GM12878 (cell line): ENCODE results near the gene C19orf33. TPM values are rescaled to one million over a fixed set of nuclear protein-coding genes. Genes with fewer than 3 reads are reported as not detected.

Experiments used
- ATAC-seq: fragments of 200-7000 bp; cut with Tn5 transposase; 3 replicates; pipeline ENCODE4 v1.9.1; 2020; ENCODE audit warnings: mild to moderate bottlenecking, moderate library complexity
- BruUV-seq: library from RNA; stranded (reverse); fragments of 400-500 nt; replicated peaks from 2 replicates; lab custom pipeline; 2021; lab: Mats Ljungman, UMichigan
- CTCF ChIA-PET: fragments of 300-600 bp; sonication (Branson Sonifier 250); formaldehyde crosslinking; extraction: SDS; loops from one replicate; lab custom pipeline; 2021; ENCODE audit warnings: inconsistent platforms; lab: Yijun Ruan, JAX
- POLR2A ChIA-PET: fragments of 350-600 bp; formaldehyde crosslinking; extraction: SDS; loops from one replicate; lab custom pipeline; 2021; ENCODE audit warnings: inconsistent platforms; lab: Charles Lee
- RAD21 ChIA-PET: fragments of 300-600 bp; sonication (Branson Sonifier 250); formaldehyde crosslinking; loops from one replicate; lab custom pipeline; 2023; ENCODE audit warnings: antibody characterized with exemption; ENCODE audit not compliant: unreplicated experiment; lab: Charles Lee
- SMC1A ChIA-PET: fragments of 300-600 bp; sonication (Branson Sonifier 250); formaldehyde crosslinking; loops from one replicate; lab custom pipeline; 2023; ENCODE audit not compliant: unreplicated experiment, uncharacterized antibody; lab: Charles Lee
- DNase-seq: peaks from one replicate; pipeline ENCODE4 v3.0.0-alpha.2; 2011; ENCODE audit warnings: low read depth, low spot score
- FAIRE-seq: peaks from 3 replicates; lab custom pipeline; 2011; peaks lifted over from hg19 to GRCh38; lab: Jason Lieb, UNC
- H2AFZ ChIP-seq: 2 replicates; pipeline ENCODE4 v1.6.0; 2011; ENCODE audit warnings: low read depth, low read length, control low read depth; ENCODE audit not compliant: control insufficient read depth
- H3K27ac ChIP-seq: 2 replicates; pipeline ENCODE4 v1.5.1; 2011; ENCODE audit warnings: control low read depth; ENCODE audit not compliant: control insufficient read depth, insufficient read depth
- H3K27me3 ChIP-seq, 2 experiments: replicated peaks in 1 of 2; 2 replicates each; pipeline versions ENCODE4 v1.6.0 to v1.6.1; 2011; ENCODE audit warnings: low read length in 1 of 2; ENCODE audit not compliant: control insufficient read depth in 2 of 2, insufficient read depth in 2 of 2
- H3K36me3 ChIP-seq, 2 experiments: 2 replicates each; pipeline ENCODE4 v1.5.1; 2011; ENCODE audit warnings: low read length in 1 of 2; ENCODE audit not compliant: control insufficient read depth in 2 of 2, insufficient read depth in 2 of 2
- H3K4me1 ChIP-seq: 2 replicates; pipeline ENCODE4 v1.6.1; 2011; ENCODE audit warnings: mild to moderate bottlenecking, low read length, moderate library complexity, mixed read lengths; ENCODE audit not compliant: control insufficient read depth, insufficient read depth
- H3K4me2 ChIP-seq: 2 replicates; pipeline ENCODE4 v1.6.0; 2011; ENCODE audit warnings: control low read depth; ENCODE audit not compliant: control insufficient read depth, insufficient read depth
- H3K4me3 ChIP-seq: fragments of 200-600 bp; sonication (generic); 2 replicates; pipeline ENCODE4 v1.5.1; 2016
- H3K79me2 ChIP-seq: 2 replicates; pipeline ENCODE4 v1.6.0; 2011; ENCODE audit warnings: low read length; ENCODE audit not compliant: control insufficient read depth, insufficient read depth
- H3K9ac ChIP-seq: 2 replicates; pipeline ENCODE4 v1.8.0; 2011; ENCODE audit warnings: low read length, control low read depth, mixed read lengths; ENCODE audit not compliant: control insufficient read depth, insufficient read depth
- H3K9me3 ChIP-seq: replicated peaks from 3 replicates; pipeline ENCODE4 v1.5.1; 2011; ENCODE audit warnings: mild to moderate bottlenecking, low read length; ENCODE audit not compliant: control insufficient read depth, insufficient read depth
- H4K20me1 ChIP-seq: 2 replicates; pipeline ENCODE4 v1.6.0; 2011; ENCODE audit not compliant: control insufficient read depth, insufficient read depth
- CEBPB ChIP-seq, 2 experiments: fragments of 150-350 bp in 1 of 2; IDR thresholded peaks; 2 replicates each; pipeline ENCODE4 v1.6.1; 2012 to 2014; ENCODE audit warnings: low read depth in 2 of 2, low read length in 2 of 2, borderline replicate concordance in 1 of 2, inconsistent platforms in 1 of 2
- DPF2 ChIP-seq: fragments of 450-650 bp; IDR thresholded peaks from 2 replicates; pipeline ENCODE4 v1.6.1; 2017; ENCODE audit warnings: mild to moderate bottlenecking
- ETV6 ChIP-seq, 2 experiments: fragments of 450-650 bp in 1 of 2; IDR thresholded peaks in 1 of 2; conservative IDR thresholded peaks in 1 of 2; 2 replicates each; pipeline ENCODE4 v1.6.1; 2014; ENCODE audit warnings: antibody characterized with exemption in 1 of 2, borderline replicate concordance in 1 of 2, low read depth in 1 of 2, mild to moderate bottlenecking in 1 of 2, moderate library complexity in 1 of 2
- GABPA ChIP-seq: IDR thresholded peaks from 2 replicates; pipeline ENCODE4 v1.6.1; 2014; ENCODE audit warnings: antibody characterized with exemption, low read depth, mild to moderate bottlenecking, inconsistent platforms
- HDGF ChIP-seq: fragments of 450-650 bp; IDR thresholded peaks from 2 replicates; pipeline ENCODE4 v1.6.1; 2016; ENCODE audit warnings: antibody characterized with exemption
- IRF4 ChIP-seq: IDR thresholded peaks from 2 replicates; pipeline ENCODE4 v1.6.1; 2011; ENCODE audit warnings: low read depth, low read length
- IRF5 ChIP-seq: fragments of 450-650 bp; IDR thresholded peaks from 2 replicates; pipeline ENCODE4 v1.6.1; 2017; ENCODE audit warnings: borderline replicate concordance
- JUNB ChIP-seq: IDR thresholded peaks from 2 replicates; pipeline ENCODE4 v1.6.1; 2016; ENCODE audit warnings: antibody characterized with exemption, mild to moderate bottlenecking
- LARP7 ChIP-seq: fragments of 450-650 bp; IDR thresholded peaks from 2 replicates; pipeline ENCODE4 v1.6.1; 2017; ENCODE audit warnings: mild to moderate bottlenecking
- MAX ChIP-seq: IDR thresholded peaks from 2 replicates; pipeline ENCODE4 v1.6.1; 2012; ENCODE audit warnings: low read depth, low read length, improper control_type of control experiment
- MTA2 ChIP-seq: fragments of 450-650 bp; IDR thresholded peaks from 2 replicates; pipeline ENCODE4 v1.6.1; 2016; ENCODE audit warnings: low read depth, mild to moderate bottlenecking, moderate library complexity
- RAD21 ChIP-seq: IDR thresholded peaks from 2 replicates; pipeline ENCODE4 v1.6.1; 2011; ENCODE audit warnings: mild to moderate bottlenecking, low read depth, low read length, moderate library complexity; ENCODE audit not compliant: insufficient read depth
- SKIL ChIP-seq: fragments of 450-650 bp; IDR thresholded peaks from 2 replicates; pipeline ENCODE4 v1.6.1; 2017; ENCODE audit warnings: mild to moderate bottlenecking, low read depth, inconsistent platforms; ENCODE audit not compliant: poor library complexity, severe bottlenecking
- SPI1 ChIP-seq: IDR thresholded peaks from 2 replicates; pipeline ENCODE4 v1.6.1; 2011; ENCODE audit warnings: low read depth, mild to moderate bottlenecking, low read length, moderate library complexity, borderline replicate concordance; ENCODE audit not compliant: insufficient read depth
- STAT1 ChIP-seq: fragments of 450-650 bp; conservative IDR thresholded peaks from 2 replicates; pipeline ENCODE4 v1.6.1; 2014; ENCODE audit warnings: antibody characterized with exemption, mild to moderate bottlenecking
- SUPT20H ChIP-seq: IDR thresholded peaks from 2 replicates; pipeline ENCODE4 v1.6.1; 2011; ENCODE audit warnings: low read depth, mild to moderate bottlenecking, low read length, moderate library complexity, borderline replicate concordance; ENCODE audit not compliant: control insufficient read depth
- WGBS: methylation state at CpG from one replicate; pipeline ENCODE4 v1.1.6; 2016; ENCODE audit warnings: low lambda C conversion rate; ENCODE audit not compliant: insufficient replicate concordance, insufficient coverage; ENCODE audit errors: missing lambda C conversion rate; 5-methylcytosine and 5-hydroxymethylcytosine counted together
- in situ Hi-C: fragments of 300-500 bp; cut with MboI; formaldehyde crosslinking; loops from 9 replicates; pipeline ENCODE4 v1.14.3; 2018; ENCODE audit warnings: mixed read lengths
- intact Hi-C: fragments of 100-400 bp; cut with micrococcal nuclease; formaldehyde crosslinking; loops from one replicate; pipeline ENCODE4 v1.14.2; 2022; ENCODE audit not compliant: unreplicated experiment
- polyA plus RNA-seq, 11 experiments: library from polyadenylated mRNA; depleted of rRNA in 4 of 11; unstranded in 6 of 11; stranded (reverse) in 5 of 11; fragments of >200 nt; fragmentation: Nextera tagmentation in 4 of 11; fragmentation: Illumina TruSeq in 1 of 11; extraction: Ambion mirVana in 4 of 11; extraction: Trizol in 1 of 11; gene quantifications; 1 replicate in 1 of 11; 2 replicates in 10 of 11; pipeline versions ENCODE4 v1.2.1 to v1.2.3, GENCODE V29; 2011 to 2016; ENCODE audit warnings: inconsistent platforms in 2 of 11, missing spikeins in 2 of 11, low read depth in 1 of 11
- total RNA-seq, 4 experiments: library from RNA; depleted of rRNA in 3 of 4; stranded (reverse); fragments of >200 nt in 3 of 4; fragmentation: Illumina TruSeq in 1 of 4; extraction: Trizol in 1 of 4; gene quantifications; 2 replicates each; pipeline versions ENCODE4 v1.2.1 to v1.2.3, GENCODE V29; 2013 to 2021
- TF ChIP-seq, protein P1 (sequence below): IDR thresholded peaks from 2 replicates; pipeline ENCODE4 v1.6.1; 2012; ENCODE audit warnings: low read depth, low read length, improper control_type of control experiment
- TF ChIP-seq, protein P2 (sequence below): fragments of 450-650 bp; conservative IDR thresholded peaks from 2 replicates; pipeline ENCODE4 v1.6.1; 2017; ENCODE audit warnings: mild to moderate bottlenecking, moderate library complexity

C19orf33 gene
- total and polyA plus RNA-seq, 10 of the 15 experiments (the other 5 are each of a cell fraction or from before 2014, with no cell fraction given) = 0.28 to 0.45 TPM; not detected in 8

DNA sequence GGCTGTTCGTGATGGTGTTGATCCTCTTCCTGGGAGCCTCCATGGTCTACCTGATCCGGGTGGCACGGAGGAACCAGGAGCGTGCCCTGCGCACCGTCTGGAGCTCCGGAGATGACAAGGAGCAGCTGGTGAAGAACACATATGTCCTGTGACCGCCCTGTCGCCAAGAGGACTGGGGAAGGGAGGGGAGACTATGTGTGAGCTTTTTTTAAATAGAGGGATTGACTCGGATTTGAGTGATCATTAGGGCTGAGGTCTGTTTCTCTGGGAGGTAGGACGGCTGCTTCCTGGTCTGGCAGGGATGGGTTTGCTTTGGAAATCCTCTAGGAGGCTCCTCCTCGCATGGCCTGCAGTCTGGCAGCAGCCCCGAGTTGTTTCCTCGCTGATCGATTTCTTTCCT, 12.2 kb upstream of the C19orf33 start:
- ChIA-PET RAD21 (no interaction called here), CTCF (no interaction called here), POLR2A (no interaction called here), SMC1A (no interaction called here)
- ATAC-seq (no peak), FAIRE-seq (no peak), DNase-seq (no peak)
- Histone ChIP-seq H4K20me1 (no peaks in the 10 kb centered on the region), H3K4me3 (no peak overlapping the region), H3K4me1 (no peaks in the 10 kb centered on the region), H3K79me2 (no peaks in the 10 kb centered on the region), H3K9me3 (no peaks in the 10 kb centered on the region), H3K27ac (no peak overlapping the region), H2AFZ (no peak overlapping the region), H3K4me2 (no peak overlapping the region), H3K27me3 (no peaks in the 10 kb centered on the region), H3K36me3 (no peaks in the 10 kb centered on the region), H3K9ac (no peak overlapping the region)
- WGBS = 40% methylated on average over 15 of the region's 15 CpGs
- BruUV-seq = no TSS peak
- intact Hi-C loops = no loop called here
- TF ChIP-seq HDGF (no peak), DPF2 (no peak), ETV6 (conservative IDR thresholded peaks at IDR 0.05 in 1 of 2, IDR thresholded peaks at IDR 0.05 in 1 of 2; ENCODE audit: borderline replicate concordance in 1 of 2, low read depth in 1 of 2) (no peak), SKIL (no peak), GABPA (no peak), JUNB (no peak), IRF5 (no peak), SPI1 (no peak), STAT1 (no peak), IRF4 (no peak), RAD21 (no peak), MAX (no peak), MTA2 (no peak), LARP7 (no peak), CEBPB (IDR thresholded peaks at IDR 0.05; ENCODE audit: borderline replicate concordance in 1 of 2, low read depth in 2 of 2, low read length in 2 of 2) (no peak), SUPT20H (no peak)
- TF ChIP-seq, protein P1, sequence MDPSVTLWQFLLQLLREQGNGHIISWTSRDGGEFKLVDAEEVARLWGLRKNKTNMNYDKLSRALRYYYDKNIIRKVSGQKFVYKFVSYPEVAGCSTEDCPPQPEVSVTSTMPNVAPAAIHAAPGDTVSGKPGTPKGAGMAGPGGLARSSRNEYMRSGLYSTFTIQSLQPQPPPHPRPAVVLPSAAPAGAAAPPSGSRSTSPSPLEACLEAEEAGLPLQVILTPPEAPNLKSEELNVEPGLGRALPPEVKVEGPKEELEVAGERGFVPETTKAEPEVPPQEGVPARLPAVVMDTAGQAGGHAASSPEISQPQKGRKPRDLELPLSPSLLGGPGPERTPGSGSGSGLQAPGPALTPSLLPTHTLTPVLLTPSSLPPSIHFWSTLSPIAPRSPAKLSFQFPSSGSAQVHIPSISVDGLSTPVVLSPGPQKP = no peak
- TF ChIP-seq, protein P2, sequence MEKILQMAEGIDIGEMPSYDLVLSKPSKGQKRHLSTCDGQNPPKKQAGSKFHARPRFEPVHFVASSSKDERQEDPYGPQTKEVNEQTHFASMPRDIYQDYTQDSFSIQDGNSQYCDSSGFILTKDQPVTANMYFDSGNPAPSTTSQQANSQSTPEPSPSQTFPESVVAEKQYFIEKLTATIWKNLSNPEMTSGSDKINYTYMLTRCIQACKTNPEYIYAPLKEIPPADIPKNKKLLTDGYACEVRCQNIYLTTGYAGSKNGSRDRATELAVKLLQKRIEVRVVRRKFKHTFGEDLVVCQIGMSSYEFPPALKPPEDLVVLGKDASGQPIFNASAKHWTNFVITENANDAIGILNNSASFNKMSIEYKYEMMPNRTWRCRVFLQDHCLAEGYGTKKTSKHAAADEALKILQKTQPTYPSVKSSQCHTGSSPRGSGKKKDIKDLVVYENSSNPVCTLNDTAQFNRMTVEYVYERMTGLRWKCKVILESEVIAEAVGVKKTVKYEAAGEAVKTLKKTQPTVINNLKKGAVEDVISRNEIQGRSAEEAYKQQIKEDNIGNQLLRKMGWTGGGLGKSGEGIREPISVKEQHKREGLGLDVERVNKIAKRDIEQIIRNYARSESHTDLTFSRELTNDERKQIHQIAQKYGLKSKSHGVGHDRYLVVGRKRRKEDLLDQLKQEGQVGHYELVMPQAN = no peak
- in situ Hi-C loops = no loop called here
